ENCODE results near the gene LAMB4. TPM values are rescaled to one million over a fixed set of nuclear protein-coding genes. Genes with fewer than 3 reads are reported as not detected.

The LAMB4 gene
- total and polyA plus RNA-seq, 2 of the 8 experiments (the other 6 are each of a cell fraction or from before 2014, with no cell fraction given) = not detected

DNA sequence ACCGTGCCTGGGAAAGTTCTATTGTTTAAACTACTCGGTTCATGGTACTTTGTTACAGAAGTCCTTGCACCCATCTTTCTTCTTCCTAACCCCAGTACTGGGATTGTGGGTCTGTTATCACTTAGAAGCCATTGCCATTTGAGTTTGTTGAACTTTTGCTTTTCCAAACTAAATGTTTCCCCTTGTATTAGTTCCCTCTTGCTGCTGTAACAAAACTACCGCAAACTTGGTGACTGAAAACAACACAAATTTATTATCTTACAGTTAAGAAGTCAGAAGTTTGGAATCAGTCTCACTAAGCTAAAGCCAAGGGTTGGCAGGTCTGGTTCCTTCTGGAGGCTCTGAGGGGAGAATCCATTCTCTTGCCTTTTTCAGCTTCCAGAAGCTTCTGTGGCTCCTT, 6.9 kb upstream of the LAMB4 start (continued):
- TF ChIP-seq TAF7 (optimal IDR thresholded peaks at IDR 0.05; ENCODE audit: borderline replicate concordance, low read depth, low read length) (no peak), JUND (IDR thresholded peaks at IDR 0.05; ENCODE audit: low read length) (no peak), SAP30 (IDR thresholded peaks at IDR 0.05; ENCODE audit: insufficient read depth, insufficient replicate concordance, low read length) (no peak)

Data from H1 (cell line).